Esophagus squamous epithelium (tissue), 4 donors: ENCODE measurements around the gene VAV2.

Experiments
- CTCF ChIP-seq, 6 experiments: fragments of 450-650 bp in 4 of 6; fragments of 200-600 bp in 2 of 6; sonication (generic) in 2 of 6; IDR thresholded peaks; one replicate each; pipeline ENCODE4 v1.5.1; 2016 to 2019; ENCODE audit warnings: antibody characterized with exemption in 6 of 6, mild to moderate bottlenecking in 4 of 6, moderate library complexity in 4 of 6
- POLR2A ChIP-seq, 4 donors: fragments of 450-650 bp; IDR thresholded peaks; one replicate each; pipeline ENCODE4 v1.6.1; 2017; ENCODE audit warnings: antibody characterized with exemption in 4 of 4, mild to moderate bottlenecking in 4 of 4, moderate library complexity in 3 of 4

DNA sequence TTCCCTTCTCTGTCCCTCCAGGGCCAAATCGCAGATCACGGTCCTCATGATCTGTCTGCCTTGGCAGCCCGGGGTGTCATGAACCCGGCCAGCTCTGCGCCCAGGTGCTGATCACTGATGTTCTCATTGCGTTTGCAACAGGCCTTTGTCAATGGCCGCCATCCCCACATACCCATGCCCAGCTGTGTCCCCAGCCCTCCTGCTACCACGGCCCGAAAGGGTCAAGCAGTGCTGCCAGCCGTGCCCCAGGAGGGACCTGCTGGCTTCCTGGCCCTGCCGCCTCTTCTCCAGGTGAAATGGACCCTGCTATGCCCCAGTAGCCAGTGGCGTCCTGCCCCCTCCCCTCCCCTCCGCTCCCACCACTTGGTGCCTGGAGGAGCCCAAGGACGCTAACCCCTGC lies 12.8 kb upstream of the VAV2 start:
- TF ChIP-seq POLR2A (IDR thresholded peaks at IDR 0.05) (no peak), CTCF (IDR thresholded peaks at IDR 0.05) (no peak)
